Upper lobe of right lung (tissue), 1 donor: ENCODE measurements around the gene R3HDM2. TPM values are rescaled to one million over a fixed set of nuclear protein-coding genes. Genes with fewer than 3 reads are reported as not detected.

Source experiments
- ATAC-seq: fragments of 200-7000 bp; cut with Tn5 transposase; one replicate; pipeline ENCODE4 v1.9.1; 2020; ENCODE audit warnings: mild to moderate bottlenecking, moderate library complexity
- DNase-seq: peaks from one replicate; pipeline ENCODE4 v3.0.0-alpha.2; 2020
- H3K27ac ChIP-seq: fragments of 200-600 bp; one replicate; pipeline ENCODE4 v1.8.0; 2022
- H3K27me3 ChIP-seq: fragments of 200-600 bp; one replicate; pipeline ENCODE4 v1.8.0; 2022; ENCODE audit warnings: mild to moderate bottlenecking
- H3K36me3 ChIP-seq: fragments of 200-600 bp; one replicate; pipeline ENCODE4 v1.8.0; 2022
- H3K4me1 ChIP-seq: fragments of 200-600 bp; one replicate; pipeline ENCODE4 v1.8.0; 2022
- H3K4me3 ChIP-seq: fragments of 200-600 bp; one replicate; pipeline ENCODE4 v1.8.0; 2022; ENCODE audit warnings: mild to moderate bottlenecking
- H3K9me3 ChIP-seq: fragments of 200-600 bp; one replicate; pipeline ENCODE4 v1.8.0; 2022
- CTCF ChIP-seq: fragments of 200-600 bp; IDR thresholded peaks from one replicate; pipeline ENCODE4 v1.8.0; 2022; ENCODE audit warnings: antibody characterized with exemption
- intact Hi-C: fragments of 100-400 bp; cut with DNase I; formaldehyde crosslinking; loops from one replicate; pipeline ENCODE4 v1.11.0; 2022
- total RNA-seq: library from RNA; stranded (reverse); fragmentation: NEBNext Ultra II Directional; extraction: Animal tissue kit (Norgen Biotek cat#: 25700); gene quantifications from one replicate; pipeline ENCODE4 v1.2.1, GENCODE V29; 2021
- donor health status: DM: no; HTN: yes; CAD: no; lungs with severe emphysema.

Gene R3HDM2
- total RNA-seq, 1 donor from 2014 or later, result 81.0 TPM

GRCh38 chr12:57470286-57470969 is 39.6 kb upstream of the R3HDM2 start:
- intact Hi-C loops, result no loop called here
- Histone ChIP-seq H3K27ac (no peak overlapping the region), H3K4me3 (no peak overlapping the region), H3K9me3 (no peaks in the 10 kb centered on the region), H3K36me3 (peaks cover 4% of the 10 kb centered on the region), H3K27me3 (peaks cover 31% of the 10 kb centered on the region), H3K4me1 (peaks cover 13% of the 10 kb centered on the region)
- no peak for ATAC-seq
- DNase-seq, result no peak
- TF ChIP-seq CTCF, result no peak

- ATAC-seq (peak; percentile 8), DNase-seq (peak; percentile 9)
- Histone ChIP-seq H3K27me3 (peaks cover 22% of the 10 kb centered on the region), H3K4me1 (peaks cover 4% of the 10 kb centered on the region), H3K9me3 (no peaks in the 10 kb centered on the region), H3K27ac (no peak overlapping the region), H3K4me3 (no peak overlapping the region), H3K36me3 (peaks cover 3% of the 10 kb centered on the region)
- intact Hi-C loops, result no loop called here
- no peak for TF ChIP-seq CTCF
Observed at GRCh38 chr12:57469296-57470164, 38.7 kb upstream of the R3HDM2 start.

GRCh38 chr12:57467915-57468314 is 37.1 kb upstream of the R3HDM2 start:
- H3K4me3 ChIP-seq, result no peak overlapping the region
- no peaks in the 10 kb centered on the region for H3K4me1 ChIP-seq
- H3K9me3 ChIP-seq, result no peaks in the 10 kb centered on the region
- H3K27ac ChIP-seq, result no peak overlapping the region
- no peak for TF ChIP-seq CTCF
- no peak for ATAC-seq
- no peak for DNase-seq
- no peaks in the 10 kb centered on the region for H3K36me3 ChIP-seq
- H3K27me3 ChIP-seq, result peaks cover 11% of the 10 kb centered on the region
- intact Hi-C loops, result no loop called here

- H3K27me3 ChIP-seq, result peaks cover 11% of the 10 kb centered on the region
- H3K4me3 ChIP-seq, result no peak overlapping the region
- no peak for DNase-seq
- no peak overlapping the region for H3K27ac ChIP-seq
- no peaks in the 10 kb centered on the region for H3K9me3 ChIP-seq
- H3K4me1 ChIP-seq, result peaks cover 5% of the 10 kb centered on the region
- no peak for ATAC-seq
- no peak for TF ChIP-seq CTCF
- intact Hi-C loops, result no loop called here
- H3K36me3 ChIP-seq, result no peaks in the 10 kb centered on the region
Observed at GRCh38 chr12:57467212-57467874, 36.5 kb upstream of the R3HDM2 start.

GRCh38 chr12:57465747-57466505 is 35.1 kb upstream of the R3HDM2 start:
- intact Hi-C loops, result no loop called here

More at GRCh38 chr12:57465747-57466505, 35.1 kb upstream of the R3HDM2 start:
- TF ChIP-seq CTCF, result no peak
- Histone ChIP-seq H3K4me3 (no peak overlapping the region), H3K9me3 (no peaks in the 10 kb centered on the region), H3K27ac (no peak overlapping the region), H3K4me1 (peaks cover 17% of the 10 kb centered on the region), H3K36me3 (no peaks in the 10 kb centered on the region), H3K27me3 (peaks cover 4% of the 10 kb centered on the region)
- DNase-seq, result no peak
- no peak for ATAC-seq
